ENCODE results near the gene COL2A1. TPM values are rescaled to one million over a fixed set of nuclear protein-coding genes. Genes with fewer than 3 reads are reported as not detected.

Gene COL2A1
- total and polyA plus RNA-seq, 2 donors from 2014 or later: not detected

- Histone ChIP-seq H3K9ac (ENCODE audit: low read length in 3 of 3) (no peak overlapping the region), H3K36me3 (ENCODE audit: control insufficient read depth in 2 of 3, insufficient read depth in 3 of 3, low read length in 3 of 3) (no peaks in the 10 kb centered on the region), H3K27ac (ENCODE audit: low read depth in 2 of 2, low read length in 2 of 2) (no peak overlapping the region), H3K9me3 (ENCODE audit: control insufficient read depth in 2 of 3, insufficient read depth in 1 of 3, low read length in 3 of 3) (no peaks in the 10 kb centered on the region), H3K27me3 (ENCODE audit: control insufficient read depth, insufficient read depth, low read length) (no peaks in the 10 kb centered on the region), H3K4me3 (ENCODE audit: low read length in 3 of 3) (no peak overlapping the region), H3K4me1 (ENCODE audit: control insufficient read depth in 2 of 3, insufficient read depth in 2 of 3, low read depth in 1 of 3, low read length in 3 of 3) (peaks cover 0 to 4% (median 3%) of the 10 kb centered on the region in 3 donors)
- TF ChIP-seq CTCF (IDR thresholded peaks at IDR 0.05; ENCODE audit: borderline replicate concordance, extremely low read depth, insufficient read depth): no peak
- FAIRE-seq (no peak), DNase-seq (peak in 1 of 5 donors; percentile 29)
- intact Hi-C loops (cut with DNase I): no loop called here
Observed at GRCh38 chr12:48038085-48038484, 33.8 kb upstream of the COL2A1 start.

- TF ChIP-seq CTCF (IDR thresholded peaks at IDR 0.05; ENCODE audit: borderline replicate concordance, extremely low read depth, insufficient read depth): no peak
- peak in 4 of 5 donors; percentile 93 to 96 (median 94) for DNase-seq
- intact Hi-C loops (cut with DNase I): no loop called here
Observed at GRCh38 chr12:48037267-48037915, 33.1 kb upstream of the COL2A1 start.

GRCh38 chr12:48036818-48037217, 32.5 kb upstream of the COL2A1 start:
- H3K4me1 ChIP-seq (ENCODE audit: control insufficient read depth in 2 of 3, insufficient read depth in 2 of 3, low read depth in 1 of 3, low read length in 3 of 3): peaks cover 0 to 4% (median 3%) of the 10 kb centered on the region in 3 donors
- H3K27ac ChIP-seq (ENCODE audit: low read depth in 2 of 2, low read length in 2 of 2): no peak overlapping the region
- FAIRE-seq (no peak), DNase-seq (no peak)
- no peaks in the 10 kb centered on the region for H3K27me3 ChIP-seq (ENCODE audit: control insufficient read depth, insufficient read depth, low read length)
- H3K9me3 ChIP-seq (ENCODE audit: control insufficient read depth in 2 of 3, insufficient read depth in 1 of 3, low read length in 3 of 3): no peaks in the 10 kb centered on the region
- no peaks in the 10 kb centered on the region for H3K36me3 ChIP-seq (ENCODE audit: control insufficient read depth in 2 of 3, insufficient read depth in 3 of 3, low read length in 3 of 3)
- intact Hi-C loops (cut with DNase I): no loop called here
- H3K9ac ChIP-seq (ENCODE audit: low read length in 3 of 3): no peak overlapping the region
- no peak overlapping the region for H3K4me3 ChIP-seq (ENCODE audit: low read length in 3 of 3)
- no peak for TF ChIP-seq CTCF (IDR thresholded peaks at IDR 0.05; ENCODE audit: borderline replicate concordance, extremely low read depth, insufficient read depth)

More at GRCh38 chr12:48037267-48037915, 33.1 kb upstream of the COL2A1 start:
- Histone ChIP-seq H3K27me3 (ENCODE audit: control insufficient read depth, insufficient read depth, low read length) (no peaks in the 10 kb centered on the region), H3K9me3 (ENCODE audit: control insufficient read depth in 2 of 3, insufficient read depth in 1 of 3, low read length in 3 of 3) (no peaks in the 10 kb centered on the region), H3K9ac (ENCODE audit: low read length in 3 of 3) (no peak overlapping the region), H3K4me1 (ENCODE audit: control insufficient read depth in 2 of 3, insufficient read depth in 2 of 3, low read depth in 1 of 3, low read length in 3 of 3) (peaks cover 0 to 4% (median 3%) of the 10 kb centered on the region in 3 donors), H3K27ac (ENCODE audit: low read depth in 2 of 2, low read length in 2 of 2) (no peak overlapping the region), H3K4me3 (ENCODE audit: low read length in 3 of 3) (no peak overlapping the region), H3K36me3 (ENCODE audit: control insufficient read depth in 2 of 3, insufficient read depth in 3 of 3, low read length in 3 of 3) (no peaks in the 10 kb centered on the region)
- no peak for FAIRE-seq
